H9 (cell line): Measurements from ENCODE around the gene ZBTB17. TPM values are rescaled to one million over a fixed set of nuclear protein-coding genes. Genes with fewer than 3 reads are reported as not detected.

ENCODE experiments used
- DNase-seq: peaks from one replicate; pipeline ENCODE4 v3.0.0-alpha.2; 2017
- H2AFZ ChIP-seq: one replicate; pipeline ENCODE4 v1.6.1; 2013; ENCODE audit warnings: mild to moderate bottlenecking, low read length, control low read depth, moderate library complexity
- H2AK5ac ChIP-seq: 2 replicates; pipeline ENCODE4 v1.6.1; 2013; ENCODE audit warnings: low read length, control low read depth, mixed read lengths; ENCODE audit not compliant: insufficient read length
- H2BK120ac ChIP-seq: one replicate; pipeline ENCODE4 v1.6.1; 2013; ENCODE audit warnings: low read depth, mild to moderate bottlenecking, low read length, control low read depth, inconsistent platforms; ENCODE audit not compliant: poor library complexity, severe bottlenecking
- H2BK12ac ChIP-seq: 2 replicates; pipeline ENCODE4 v1.6.1; 2013; ENCODE audit warnings: low read length, control low read depth, mixed read lengths, low read depth; ENCODE audit not compliant: insufficient read length
- H2BK15ac ChIP-seq: 2 replicates; pipeline ENCODE4 v1.6.1; 2013; ENCODE audit warnings: low read depth, low read length, control low read depth
- H2BK20ac ChIP-seq: one replicate; pipeline ENCODE4 v1.6.1; 2013; ENCODE audit warnings: low read depth, mild to moderate bottlenecking, low read length, control low read depth, inconsistent platforms; ENCODE audit not compliant: poor library complexity, severe bottlenecking
- H2BK5ac ChIP-seq: 2 replicates; pipeline ENCODE4 v1.6.1; 2013; ENCODE audit warnings: low read length, control low read depth, mixed read lengths; ENCODE audit not compliant: insufficient read length
- H3K14ac ChIP-seq: 2 replicates; pipeline ENCODE4 v1.6.1; 2013; ENCODE audit warnings: low read length, control low read depth; ENCODE audit not compliant: insufficient read depth
- H3K18ac ChIP-seq: 2 replicates; pipeline ENCODE4 v1.6.1; 2013; ENCODE audit warnings: low read depth, mild to moderate bottlenecking, mixed read lengths, low read length, control low read depth; ENCODE audit not compliant: insufficient read length
- H3K23ac ChIP-seq: 2 replicates; pipeline ENCODE4 v1.6.1; 2013; ENCODE audit warnings: low read length, control low read depth, mixed read lengths, low read depth; ENCODE audit not compliant: insufficient read length
- H3K23me2 ChIP-seq: 2 replicates; pipeline ENCODE4 v1.6.1; 2013; ENCODE audit warnings: low read depth, mild to moderate bottlenecking, mixed read lengths, low read length, control low read depth; ENCODE audit not compliant: insufficient read length, poor library complexity, severe bottlenecking
- H3K27ac ChIP-seq: 2 replicates; pipeline ENCODE4 v1.5.1; 2013; ENCODE audit warnings: low read length, control low read depth, mixed read lengths, low read depth; ENCODE audit not compliant: insufficient read length
- H3K27me3 ChIP-seq: 2 replicates; pipeline ENCODE4 v1.6.1; 2013; ENCODE audit warnings: low read length, control low read depth, inconsistent platforms; ENCODE audit not compliant: insufficient read depth
- H3K4ac ChIP-seq: 2 replicates; pipeline ENCODE4 v1.6.1; 2013; ENCODE audit warnings: low read depth, mild to moderate bottlenecking, control low read depth, inconsistent platforms, low read length, moderate library complexity
- H3K4me1 ChIP-seq: 2 replicates; pipeline ENCODE4 v1.6.1; 2013; ENCODE audit warnings: low read length, control low read depth, inconsistent platforms; ENCODE audit not compliant: insufficient read depth
- H3K4me2 ChIP-seq: 2 replicates; pipeline ENCODE4 v1.6.1; 2013; ENCODE audit warnings: low read length, control low read depth, mixed read lengths; ENCODE audit not compliant: insufficient read length, insufficient read depth
- H3K56ac ChIP-seq: 2 replicates; pipeline ENCODE4 v1.6.1; 2013; ENCODE audit warnings: low read depth, mild to moderate bottlenecking, mixed read lengths, low read length, control low read depth; ENCODE audit not compliant: insufficient read length
- H3K79me1 ChIP-seq: 2 replicates; pipeline ENCODE4 v1.6.1; 2013; ENCODE audit warnings: low read depth, mild to moderate bottlenecking, moderate library complexity, low read length, control low read depth, inconsistent platforms; ENCODE audit not compliant: insufficient read depth, poor library complexity, severe bottlenecking
- H3K79me2 ChIP-seq: 2 replicates; pipeline ENCODE4 v1.6.1; 2013; ENCODE audit warnings: low read length, control low read depth, inconsistent platforms; ENCODE audit not compliant: insufficient read depth
- H3K9ac ChIP-seq: 2 replicates; pipeline ENCODE4 v1.6.1; 2013; ENCODE audit warnings: low read length, control low read depth, mixed read lengths; ENCODE audit not compliant: insufficient read length; ENCODE audit errors: extremely low read depth
- H3K9me3 ChIP-seq: one replicate; pipeline ENCODE4 v1.6.1; 2013; ENCODE audit warnings: low read depth, low read length, inconsistent platforms; ENCODE audit not compliant: control insufficient read depth
- H3T11ph ChIP-seq: one replicate; pipeline ENCODE4 v1.6.1; 2013; ENCODE audit warnings: mild to moderate bottlenecking, low read length, control low read depth, inconsistent platforms
- H4K20me1 ChIP-seq: one replicate; pipeline ENCODE4 v1.6.1; 2013; ENCODE audit not compliant: control insufficient read depth, insufficient read length, insufficient read depth
- H4K5ac ChIP-seq: 2 replicates; pipeline ENCODE4 v1.6.1; 2013; ENCODE audit warnings: low read depth, mild to moderate bottlenecking, mixed read lengths, low read length, control low read depth; ENCODE audit not compliant: insufficient read length
- H4K8ac ChIP-seq: replicated peaks from 2 replicates; pipeline ENCODE4 v1.6.1; 2013; ENCODE audit warnings: low read length, control low read depth, mixed read lengths, low read depth; ENCODE audit not compliant: insufficient read length
- H4K91ac ChIP-seq: 2 replicates; pipeline ENCODE4 v1.6.1; 2013; ENCODE audit warnings: low read depth, mild to moderate bottlenecking, moderate library complexity, mixed read lengths, low read length, control low read depth; ENCODE audit not compliant: insufficient read length
- H3K27ac Mint-ChIP-seq, 3 experiments: 2 replicates in 2 of 3; 3 replicates in 1 of 3; pipeline ENCODE4 v1.8.0; 2020 to 2021; ENCODE audit warnings: mixed read lengths in 3 of 3, mild to moderate bottlenecking in 1 of 3, moderate library complexity in 1 of 3
- H3K27me3 Mint-ChIP-seq: 2 replicates; pipeline ENCODE4 v1.8.0; 2021; ENCODE audit warnings: low read depth, mild to moderate bottlenecking, moderate library complexity, mixed read lengths
- H3K36me3 Mint-ChIP-seq, 3 experiments: 2 replicates in 2 of 3; 3 replicates in 1 of 3; pipeline ENCODE4 v1.8.0; 2020 to 2021; ENCODE audit warnings: low read depth in 3 of 3, mixed read lengths in 3 of 3; ENCODE audit not compliant: insufficient read depth in 1 of 3
- H3K4me1 Mint-ChIP-seq, 2 experiments: 2 replicates each; pipeline ENCODE4 v1.8.0; 2020; ENCODE audit warnings: mixed read lengths in 2 of 2
- H3K4me3 Mint-ChIP-seq, 2 experiments: 2 replicates in 1 of 2; 3 replicates in 1 of 2; pipeline ENCODE4 v1.8.0; 2020 to 2021; ENCODE audit warnings: mild to moderate bottlenecking in 2 of 2, mixed read lengths in 2 of 2, moderate library complexity in 1 of 2
- H3K9me3 Mint-ChIP-seq, 2 experiments: 2 replicates in 1 of 2; 3 replicates in 1 of 2; pipeline ENCODE4 v1.8.0; 2020; ENCODE audit warnings: mild to moderate bottlenecking in 2 of 2, mixed read lengths in 2 of 2, moderate library complexity in 1 of 2
- WGBS: extraction: QIAGEN DNeasy Blood & Tissue Kit; methylation state at CpG from one replicate; pipeline ENCODE4 v1.1.7; 2013; ENCODE audit warnings: missing lambda C conversion rate, low lambda C conversion rate, mixed read lengths; ENCODE audit not compliant: insufficient read length; ENCODE audit errors: extremely low coverage; 5-methylcytosine and 5-hydroxymethylcytosine counted together
- total RNA-seq: library from RNA; stranded (reverse); gene quantifications from 2 replicates; pipeline ENCODE4 v1.2.1, GENCODE V29; 2021
- TF ChIP-seq, protein P1 (sequence below): fragments of 200-600 bp; sonication (generic); conservative IDR thresholded peaks from 3 replicates; pipeline ENCODE4 v1.8.0; 2021; ENCODE audit warnings: antibody characterized with exemption, mild to moderate bottlenecking

The ZBTB17 gene
- total RNA-seq, 1 experiment from 2014 or later = 16.5 TPM

DNA sequence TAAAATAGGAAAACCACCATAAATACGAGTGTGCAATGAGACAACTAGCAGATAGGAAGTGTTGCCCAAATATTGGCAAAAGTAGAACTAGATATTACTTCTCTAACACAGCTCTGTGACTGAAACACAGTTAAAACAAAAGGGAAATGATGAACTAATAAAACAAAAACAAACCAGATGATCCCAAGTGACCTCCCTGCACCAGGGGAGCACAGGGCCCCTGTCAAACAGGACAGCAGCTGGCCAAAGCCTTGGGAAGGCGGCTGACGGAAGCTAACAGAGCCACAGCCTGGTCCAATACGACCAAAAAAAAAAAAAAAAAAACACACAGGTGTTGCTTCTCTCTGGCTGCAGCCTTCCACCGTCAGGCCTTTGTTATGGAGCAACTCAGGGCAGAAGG, 17.8 kb downstream of the ZBTB17 start:
- no peak overlapping the region for H3K4me3 Mint-ChIP-seq
- no peak overlapping the region for H2BK20ac ChIP-seq

More for the DNA sequence above, 17.8 kb downstream of the ZBTB17 start:
- peaks cover 31% of the 10 kb centered on the region for H3K27me3 Mint-ChIP-seq
- Histone ChIP-seq H3K4me1 (peaks cover 9% of the 10 kb centered on the region; the same call in 1 of the 2 replicates), H3K27ac (no peak overlapping the region), H3K18ac (no peak overlapping the region), H2BK120ac (no peak overlapping the region), H3K4ac (no peak overlapping the region), H3K23me2 (no peaks in the 10 kb centered on the region), H2BK12ac (no peak overlapping the region), H2BK15ac (no peak overlapping the region), H3K9ac (no peak overlapping the region), H3K56ac (no peak overlapping the region), H3K27me3 (no peaks in the 10 kb centered on the region), H2AK5ac (no peak overlapping the region), H4K5ac (no peak overlapping the region), H3K14ac (no peak overlapping the region), H2AFZ (no peak overlapping the region), H3K23ac (no peak overlapping the region), H3K79me1 (no peaks in the 10 kb centered on the region), H4K8ac (no peak overlapping the region), H2BK5ac (no peak overlapping the region), H3K4me2 (no peak overlapping the region), H4K91ac (no peak overlapping the region), H3T11ph (no peak overlapping the region), H3K9me3 (no peaks in the 10 kb centered on the region), H4K20me1 (no peaks in the 10 kb centered on the region), H3K79me2 (no peaks in the 10 kb centered on the region; the same call in 1 of the 2 replicates)
- no CpG with 5 or more reads among the region's 5 CpGs for WGBS
- peaks cover 39 to 42% of the 10 kb centered on the region in 2 experiments for H3K4me1 Mint-ChIP-seq
- DNase-seq = no peak
- H3K36me3 Mint-ChIP-seq = peaks cover 0 to 8% (median 0%) of the 10 kb centered on the region in 3 experiments; a peak in 2 of 7 replicates
- TF ChIP-seq, protein P1, sequence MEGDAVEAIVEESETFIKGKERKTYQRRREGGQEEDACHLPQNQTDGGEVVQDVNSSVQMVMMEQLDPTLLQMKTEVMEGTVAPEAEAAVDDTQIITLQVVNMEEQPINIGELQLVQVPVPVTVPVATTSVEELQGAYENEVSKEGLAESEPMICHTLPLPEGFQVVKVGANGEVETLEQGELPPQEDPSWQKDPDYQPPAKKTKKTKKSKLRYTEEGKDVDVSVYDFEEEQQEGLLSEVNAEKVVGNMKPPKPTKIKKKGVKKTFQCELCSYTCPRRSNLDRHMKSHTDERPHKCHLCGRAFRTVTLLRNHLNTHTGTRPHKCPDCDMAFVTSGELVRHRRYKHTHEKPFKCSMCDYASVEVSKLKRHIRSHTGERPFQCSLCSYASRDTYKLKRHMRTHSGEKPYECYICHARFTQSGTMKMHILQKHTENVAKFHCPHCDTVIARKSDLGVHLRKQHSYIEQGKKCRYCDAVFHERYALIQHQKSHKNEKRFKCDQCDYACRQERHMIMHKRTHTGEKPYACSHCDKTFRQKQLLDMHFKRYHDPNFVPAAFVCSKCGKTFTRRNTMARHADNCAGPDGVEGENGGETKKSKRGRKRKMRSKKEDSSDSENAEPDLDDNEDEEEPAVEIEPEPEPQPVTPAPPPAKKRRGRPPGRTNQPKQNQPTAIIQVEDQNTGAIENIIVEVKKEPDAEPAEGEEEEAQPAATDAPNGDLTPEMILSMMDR = no peak
- no peak overlapping the region for H3K27ac Mint-ChIP-seq
- no peaks in the 10 kb centered on the region for H3K9me3 Mint-ChIP-seq
